Hair follicular keratinocyte (primary cell): ENCODE measurements around the gene FCGR3A. TPM values are rescaled to one million over a fixed set of nuclear protein-coding genes. Genes with fewer than 3 reads are reported as not detected.

Experiments used
- total RNA-seq: library from RNA; depleted of rRNA; stranded (reverse); fragments of >200 nt; gene quantifications from 2 replicates; pipeline ENCODE4 v1.2.3, GENCODE V29; 2015

FCGR3A gene
- total RNA-seq, result not detected in 2 replicates

GRCh38 chr1:161549652-161550051, at the start of gene FCGR3A:
TSS of gene FCGR3A (minus strand) at chr1:161549818. CDS start at chr1:161549736, 82 bp downstream.

GRCh38 chr1:161523817-161524741, 25.5 kb downstream of the FCGR3A start, which contains the start of gene HSPA6:
TSS of gene HSPA6 (plus strand) at chr1:161524540. CDS start at chr1:161524659, 119 bp downstream.

Other genes with a start within 250 kb of the FCGR3A start
- 0.61 and 0.86 TPM in 2 replicates for gene MPZ, start 239.8 kb downstream of the FCGR3A start, total RNA-seq
- 29.3 and 39.3 TPM in 2 replicates for gene SDHC, start 235.4 kb downstream of the FCGR3A start, total RNA-seq
- gene CFAP126, start 181.9 kb downstream of the FCGR3A start, total RNA-seq, result not detected in 2 replicates
- not detected in 2 replicates for gene FCGR2A, start 44.4 kb downstream of the FCGR3A start, total RNA-seq
- gene HSPA6, start 25.3 kb downstream of the FCGR3A start, total RNA-seq, result 0.23 and 0.27 TPM in 2 replicates
- not detected in 2 replicates for gene FCGR3B, start 81.4 kb upstream of the FCGR3A start, total RNA-seq
- gene FCGR2B, start 113.3 kb upstream of the FCGR3A start, total RNA-seq, result not detected in 2 replicates
- gene FCRLA, start 157.4 kb upstream of the FCGR3A start, total RNA-seq, result 0.42 and 0.47 TPM in 2 replicates
- gene FCRLB, start 171.7 kb upstream of the FCGR3A start, total RNA-seq, result 0.78 and 2.3 TPM in 2 replicates
- 24.7 and 35.6 TPM in 2 replicates for gene DUSP12, start 200.0 kb upstream of the FCGR3A start, total RNA-seq
- gene ATF6, start 216.5 kb upstream of the FCGR3A start, total RNA-seq, result 15.8 and 19.1 TPM in 2 replicates